Ishikawa (cell line): ENCODE measurements around the gene PARD3.
A peak's percentile ranks its signal among the peaks of the same experiment; 100 is the strongest.

ENCODE experiments used
- CEBPB ChIP-seq: IDR thresholded peaks from 2 replicates; pipeline ENCODE4 v1.6.1; 2012
- CREB1 ChIP-seq: IDR thresholded peaks from 2 replicates; pipeline ENCODE4 v1.6.1; 2012; ENCODE audit warnings: low read depth
- EGR1 ChIP-seq: IDR thresholded peaks from 2 replicates; pipeline ENCODE4 v1.6.1; 2012
- EP300 ChIP-seq: IDR thresholded peaks from 2 replicates; pipeline ENCODE4 v1.6.1; 2012; ENCODE audit warnings: borderline replicate concordance
- FOXM1 ChIP-seq: IDR thresholded peaks from 2 replicates; pipeline ENCODE4 v1.6.1; 2012; ENCODE audit warnings: low read depth, borderline replicate concordance
- MAX ChIP-seq: IDR thresholded peaks from 2 replicates; pipeline ENCODE4 v1.6.1; 2012
- NFIC ChIP-seq: IDR thresholded peaks from 2 replicates; pipeline ENCODE4 v1.6.1; 2012
- RAD21 ChIP-seq: IDR thresholded peaks from 2 replicates; pipeline ENCODE4 v1.6.1; 2012; ENCODE audit warnings: low read depth
- REST ChIP-seq: IDR thresholded peaks from 2 replicates; pipeline ENCODE4 v1.6.1; 2012; ENCODE audit warnings: low read depth, mild to moderate bottlenecking
- TAF1 ChIP-seq: IDR thresholded peaks from 2 replicates; pipeline ENCODE4 v1.6.1; 2012; ENCODE audit warnings: low read depth, mild to moderate bottlenecking
- TCF12 ChIP-seq: IDR thresholded peaks from 2 replicates; pipeline ENCODE4 v1.6.1; 2012; ENCODE audit warnings: low read depth
- TEAD4 ChIP-seq: IDR thresholded peaks from 2 replicates; pipeline ENCODE4 v1.6.1; 2012
- USF1 ChIP-seq: IDR thresholded peaks from 2 replicates; pipeline ENCODE4 v1.6.1; 2012
- YY1 ChIP-seq: IDR thresholded peaks from 2 replicates; pipeline ENCODE4 v1.6.1; 2012; ENCODE audit warnings: low read depth
- ZBTB7A ChIP-seq: IDR thresholded peaks from 2 replicates; pipeline ENCODE4 v1.6.1; 2012; ENCODE audit warnings: low read depth

The PARD3 gene

DNA sequence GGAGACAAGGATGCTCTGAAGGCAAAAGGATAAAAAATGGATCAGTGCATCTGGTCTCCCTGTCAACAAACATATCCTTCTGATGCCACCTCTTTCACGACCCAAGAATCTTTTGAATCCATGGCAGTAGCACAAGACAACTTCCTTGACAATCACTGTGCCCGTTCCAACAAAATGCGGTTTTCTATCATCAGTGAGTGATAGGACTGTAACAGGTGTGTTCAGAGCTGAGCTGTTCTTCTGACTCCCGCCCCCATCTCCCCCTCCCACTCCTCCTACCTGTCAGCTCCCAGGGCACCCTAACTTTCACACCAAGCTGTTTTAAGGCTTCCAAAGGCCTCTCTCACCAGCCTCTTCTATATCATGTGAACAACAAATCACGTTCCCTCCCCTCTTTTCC lies 74.8 kb downstream of the PARD3 start:
- TF ChIP-seq EP300 = no peak
- TF ChIP-seq EGR1 = no peak
- TF ChIP-seq TAF1 = no peak
- TF ChIP-seq FOXM1 = no peak
- no peak for TF ChIP-seq MAX
- no peak for TF ChIP-seq REST
- no peak for TF ChIP-seq NFIC
- TF ChIP-seq CEBPB = no peak
- no peak for TF ChIP-seq CREB1
- no peak for TF ChIP-seq RAD21
- no peak for TF ChIP-seq TCF12
- no peak for TF ChIP-seq USF1

DNA sequence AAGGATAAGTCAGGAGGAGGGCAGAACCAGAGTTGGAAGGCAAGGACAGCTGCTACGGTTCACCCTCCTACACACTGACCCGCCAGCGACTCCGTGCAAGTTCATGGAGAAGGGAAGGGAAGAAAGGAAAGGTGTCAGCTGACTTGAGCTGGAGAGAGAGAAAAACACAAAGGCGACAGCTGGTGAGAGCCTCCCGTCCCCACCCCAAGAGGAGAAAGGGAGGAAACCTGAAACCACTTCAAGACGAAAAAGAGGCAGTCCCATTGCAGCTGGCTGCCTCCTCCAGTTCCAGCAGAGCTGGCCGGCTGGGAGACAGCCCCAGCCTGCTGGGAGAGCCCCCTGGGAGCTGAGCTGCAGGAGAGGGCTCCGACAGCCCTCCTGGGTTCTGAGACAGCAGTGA lies 75.2 kb downstream of the PARD3 start:
- TF ChIP-seq TCF12 (peak; percentile 45), FOXM1 (no peak), TAF1 (no peak), MAX (peak; percentile 34; the same call in 1 of the 2 replicates), CREB1 (no peak), RAD21 (no peak), ZBTB7A (no peak), USF1 (peak; percentile 87), CEBPB (no peak), YY1 (no peak)

GRCh38 chr10:34737772-34738169 lies 77.3 kb downstream of the PARD3 start:
- TF ChIP-seq ZBTB7A (no peak), NFIC (no peak), RAD21 (no peak), YY1 (no peak), TEAD4 (no peak), FOXM1 (no peak), EP300 (no peak), TAF1 (no peak), CEBPB (no peak), MAX (no peak), USF1 (no peak), REST (no peak)

DNA sequence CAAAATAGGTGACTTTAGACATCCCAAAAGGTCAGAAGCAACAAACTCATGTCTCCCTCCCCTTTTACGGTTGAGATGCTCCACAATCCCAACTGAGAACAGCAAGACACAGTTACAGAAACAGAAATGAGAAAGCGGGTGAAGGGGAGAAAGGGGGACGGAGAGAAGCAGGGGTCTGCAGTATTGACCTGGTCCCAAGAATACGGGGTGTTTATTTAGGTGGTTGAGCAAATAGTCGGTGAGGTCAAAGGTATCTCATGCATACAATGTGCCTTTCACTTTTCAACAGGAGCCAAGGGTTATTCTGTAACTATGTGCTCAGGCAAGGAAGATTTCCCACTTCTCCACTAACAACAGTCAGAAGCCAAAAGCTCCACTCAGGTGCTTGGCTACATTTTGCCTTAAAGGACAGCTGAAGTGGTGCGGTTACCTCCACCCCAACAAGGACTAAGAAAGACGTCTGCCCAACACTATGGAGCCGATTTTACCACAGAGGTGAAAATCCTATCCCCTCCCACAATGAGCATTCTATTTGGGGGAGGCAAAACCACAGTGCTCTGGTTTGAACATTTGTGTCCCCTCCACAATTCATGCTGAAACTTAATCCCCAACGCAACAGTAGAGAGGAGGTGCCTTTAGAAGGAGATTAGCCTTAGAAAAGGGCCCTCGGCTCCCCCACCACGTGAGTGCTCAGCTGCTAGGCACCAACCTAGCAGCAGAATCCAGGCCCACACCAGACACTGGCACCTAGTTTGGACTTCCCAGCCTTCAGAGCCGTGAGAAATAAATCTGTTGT lies 77.9 kb downstream of the PARD3 start:
- TF ChIP-seq ZBTB7A = no peak
- TF ChIP-seq CEBPB = no peak
- no peak for TF ChIP-seq FOXM1
- TF ChIP-seq EGR1 = no peak

GRCh38 chr10:34734918-34735317 lies 80.2 kb downstream of the PARD3 start:
- TF ChIP-seq EP300 (no peak), TEAD4 (no peak), MAX (no peak), TAF1 (no peak), CREB1 (no peak), FOXM1 (no peak), EGR1 (no peak), REST (no peak), YY1 (no peak), USF1 (no peak), NFIC (no peak), RAD21 (no peak), CEBPB (no peak), ZBTB7A (no peak), TCF12 (no peak)
